K562 (cell line): Measurements from ENCODE around the gene SHISA5.

ENCODE experiments used
- KAT7 ChIP-seq: sonication (generic); formaldehyde crosslinking; IDR thresholded peaks from 2 replicates; pipeline ENCODE4 v1.8.0; 2022; ENCODE audit warnings: missing genetic modification reagents, mild to moderate bottlenecking, borderline replicate concordance
- PYGO2 ChIP-seq: fragments of 450-650 bp; IDR thresholded peaks from 2 replicates; pipeline ENCODE4 v1.6.1; 2016; ENCODE audit warnings: mild to moderate bottlenecking, missing genetic modification characterization, moderate library complexity, missing compliant biosample characterization
- SMAD4 ChIP-seq: fragments of 250-450 bp; sonication (Bioruptor Pico); conservative IDR thresholded peaks from 2 replicates; pipeline ENCODE4 v1.8.0; 2021; ENCODE audit warnings: inconsistent platforms, mild to moderate bottlenecking, moderate library complexity
- TEAD1 ChIP-seq, 2 experiments: fragments of 450-650 bp in 1 of 2; sonication (generic) in 1 of 2; formaldehyde crosslinking; IDR thresholded peaks; 2 replicates each; pipeline versions ENCODE4 v1.4.0 to v1.8.0; 2020 to 2022; ENCODE audit warnings: mild to moderate bottlenecking in 2 of 2, missing genetic modification reagents in 1 of 2
- ZNF274 ChIP-seq: IDR thresholded peaks from 2 replicates; pipeline ENCODE4 v1.6.1; 2011; ENCODE audit warnings: low read depth, mild to moderate bottlenecking, low read length, moderate library complexity, borderline replicate concordance
- TF ChIP-seq, protein P1 (sequence below), 3 experiments: IDR thresholded peaks in 2 of 3; conservative IDR thresholded peaks in 1 of 3; 2 replicates each; pipeline ENCODE4 v1.5.1; 2011 to 2012; ENCODE audit warnings: low read length in 3 of 3, mild to moderate bottlenecking in 3 of 3, control low read depth in 2 of 3, improper control_type of control experiment in 1 of 3, inconsistent platforms in 1 of 3, low read depth in 1 of 3, mixed read lengths in 1 of 3, moderate library complexity in 1 of 3; ENCODE audit not compliant: insufficient read depth in 2 of 3
- TF ChIP-seq, protein P2 (sequence below): sonication (generic); formaldehyde crosslinking; IDR thresholded peaks from 2 replicates; pipeline ENCODE4 v1.9.0; 2022; ENCODE audit warnings: mild to moderate bottlenecking, missing genetic modification reagents

GRCh38 chr3:48433472-48434118, 70.4 kb downstream of the SHISA5 start:
- TF ChIP-seq, protein P1, sequence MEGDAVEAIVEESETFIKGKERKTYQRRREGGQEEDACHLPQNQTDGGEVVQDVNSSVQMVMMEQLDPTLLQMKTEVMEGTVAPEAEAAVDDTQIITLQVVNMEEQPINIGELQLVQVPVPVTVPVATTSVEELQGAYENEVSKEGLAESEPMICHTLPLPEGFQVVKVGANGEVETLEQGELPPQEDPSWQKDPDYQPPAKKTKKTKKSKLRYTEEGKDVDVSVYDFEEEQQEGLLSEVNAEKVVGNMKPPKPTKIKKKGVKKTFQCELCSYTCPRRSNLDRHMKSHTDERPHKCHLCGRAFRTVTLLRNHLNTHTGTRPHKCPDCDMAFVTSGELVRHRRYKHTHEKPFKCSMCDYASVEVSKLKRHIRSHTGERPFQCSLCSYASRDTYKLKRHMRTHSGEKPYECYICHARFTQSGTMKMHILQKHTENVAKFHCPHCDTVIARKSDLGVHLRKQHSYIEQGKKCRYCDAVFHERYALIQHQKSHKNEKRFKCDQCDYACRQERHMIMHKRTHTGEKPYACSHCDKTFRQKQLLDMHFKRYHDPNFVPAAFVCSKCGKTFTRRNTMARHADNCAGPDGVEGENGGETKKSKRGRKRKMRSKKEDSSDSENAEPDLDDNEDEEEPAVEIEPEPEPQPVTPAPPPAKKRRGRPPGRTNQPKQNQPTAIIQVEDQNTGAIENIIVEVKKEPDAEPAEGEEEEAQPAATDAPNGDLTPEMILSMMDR (IDR thresholded peaks at IDR 0.05 in 2 of 3, conservative IDR thresholded peaks at IDR 0.05 in 1 of 3; ENCODE audit: insufficient read depth in 2 of 3, low read depth in 1 of 3, low read length in 3 of 3): no peak
- TF ChIP-seq, protein P2, sequence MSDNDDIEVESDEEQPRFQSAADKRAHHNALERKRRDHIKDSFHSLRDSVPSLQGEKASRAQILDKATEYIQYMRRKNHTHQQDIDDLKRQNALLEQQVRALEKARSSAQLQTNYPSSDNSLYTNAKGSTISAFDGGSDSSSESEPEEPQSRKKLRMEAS (CRISPR knock-in tag): no peak
- TF ChIP-seq PYGO2 (tag): no peak
- no peak for TF ChIP-seq TEAD1 (CRISPR knock-in tag; IDR thresholded peaks at IDR 0.05)
- no peak for TF ChIP-seq KAT7 (CRISPR knock-in tag)
- no peak for TF ChIP-seq SMAD4
- no peak for TF ChIP-seq ZNF274
